WI38 (cell line): ENCODE measurements around the gene COG8.

Experiments
- H3K4me3 ChIP-seq: 2 replicates; pipeline ENCODE4 v1.5.1; 2011; ENCODE audit warnings: low read depth, mild to moderate bottlenecking, control low read depth, low read length
- CTCF ChIP-seq: IDR thresholded peaks from 2 replicates; pipeline ENCODE4 v1.5.1; 2012; ENCODE audit warnings: low read depth, mild to moderate bottlenecking, control low read depth, low read length

The COG8 gene

DNA sequence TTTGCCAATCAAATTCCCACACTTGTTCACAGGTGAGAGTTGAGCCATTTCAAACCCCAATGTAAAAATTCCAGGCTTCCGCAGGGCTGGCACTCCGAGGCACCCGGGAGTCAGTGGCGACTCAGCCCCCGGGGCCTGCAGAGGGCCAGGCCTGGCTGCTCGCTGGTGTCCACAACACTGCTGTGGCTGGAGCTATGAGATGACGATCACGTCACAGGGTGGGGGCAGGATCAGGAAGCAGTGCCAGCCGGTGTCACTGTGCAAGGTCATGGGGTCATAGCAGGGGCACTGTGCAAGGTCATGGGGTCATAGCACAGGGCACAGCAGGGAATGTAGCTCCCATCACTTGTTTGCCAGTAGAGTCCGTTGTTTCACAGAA lies 20.5 kb downstream of the COG8 start:
- TF ChIP-seq CTCF, result no peak
- no peak overlapping the region for H3K4me3 ChIP-seq

DNA sequence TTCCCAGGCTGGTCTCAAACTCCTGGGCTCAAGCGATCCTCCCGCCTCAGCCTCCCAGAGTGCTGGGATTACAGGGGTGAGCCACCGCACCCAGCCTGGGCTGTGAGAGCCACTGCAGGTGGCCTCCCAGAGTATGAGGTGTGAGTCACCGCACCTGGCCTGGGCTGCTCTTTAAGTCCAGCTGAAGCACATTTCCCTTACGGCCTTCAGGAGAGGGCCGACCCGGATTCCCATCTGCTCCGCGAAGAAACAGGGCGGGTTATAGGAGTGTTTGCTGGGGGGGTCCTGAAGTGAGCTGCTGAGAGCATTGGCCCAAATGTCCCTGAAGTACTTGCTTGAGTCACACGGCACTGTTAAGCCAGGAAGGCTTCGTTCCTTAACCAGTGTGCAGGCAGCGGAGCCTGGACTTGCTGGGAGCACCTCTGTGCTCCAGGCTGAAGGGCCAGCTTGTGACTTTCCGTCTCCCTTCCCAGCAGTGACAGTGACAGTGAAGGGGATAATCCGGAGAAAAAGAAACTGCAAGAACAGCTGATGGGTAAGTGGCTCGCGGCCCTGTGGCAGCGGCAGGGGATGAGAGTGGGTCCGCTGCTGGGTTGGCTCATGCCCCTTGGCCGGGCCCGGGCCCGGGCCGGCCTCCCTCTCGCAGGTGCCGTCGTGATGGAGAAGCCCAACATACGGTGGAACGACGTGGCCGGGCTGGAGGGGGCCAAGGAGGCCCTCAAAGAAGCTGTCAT lies 21.0 kb downstream of the COG8 start:
- TF ChIP-seq CTCF, result no peak
- no peak overlapping the region for H3K4me3 ChIP-seq

DNA sequence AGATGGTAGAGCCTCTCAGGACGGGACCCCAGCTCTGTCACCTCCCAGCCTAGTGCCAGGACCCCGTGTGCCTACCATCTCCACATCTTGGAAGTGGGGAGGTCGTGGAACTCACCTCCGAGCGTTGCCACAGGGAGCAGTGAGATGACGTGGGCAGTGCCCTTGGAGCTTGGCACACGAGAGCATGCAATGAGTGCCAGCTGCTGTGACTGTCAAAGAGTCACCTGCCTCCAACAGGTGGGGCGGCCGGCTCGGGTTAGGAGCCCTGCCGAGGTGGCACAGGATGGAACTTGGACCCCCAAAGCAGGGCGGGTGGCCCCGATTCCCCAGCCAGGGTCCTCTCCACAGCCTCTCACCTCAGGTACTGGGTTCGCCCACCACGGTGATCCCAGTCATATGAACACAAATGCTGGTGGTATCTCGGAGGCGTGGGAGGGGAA lies 22.7 kb downstream of the COG8 start:
- TF ChIP-seq CTCF, result no peak
- no peak overlapping the region for H3K4me3 ChIP-seq

- H3K4me3 ChIP-seq, result no peak overlapping the region
- TF ChIP-seq CTCF, result no peak
Measured at GRCh38 chr16:69315486-69316311, 23.7 kb downstream of the COG8 start.

- no peak for TF ChIP-seq CTCF
- H3K4me3 ChIP-seq, result no peak overlapping the region
Measured at GRCh38 chr16:69314534-69314933, 24.8 kb downstream of the COG8 start.

DNA sequence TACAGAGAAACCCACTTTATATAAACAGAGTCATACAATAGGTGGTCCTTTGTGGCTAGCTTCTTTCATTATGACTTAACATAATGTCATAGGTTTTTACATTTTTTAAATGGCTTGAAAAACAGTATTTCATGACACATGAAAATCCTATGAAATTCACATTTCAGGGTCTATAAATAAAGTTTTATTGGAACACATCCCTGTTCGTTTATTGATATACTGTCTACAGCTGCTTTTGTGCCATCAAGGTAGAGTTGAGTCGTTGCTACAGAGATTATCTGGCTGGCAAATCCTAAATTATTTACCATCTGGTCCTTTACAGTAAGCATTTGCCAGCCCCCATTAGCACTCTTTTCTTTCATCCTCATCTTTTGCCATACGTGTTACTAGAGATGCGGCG lies 25.9 kb downstream of the COG8 start:
- TF ChIP-seq CTCF, result no peak
- H3K4me3 ChIP-seq, result no peak overlapping the region
